ENCODE measurements around the gene MRPL33. TPM values are rescaled to one million over a fixed set of nuclear protein-coding genes. Genes with fewer than 3 reads are reported as not detected.

MRPL33 gene
- total RNA-seq, 1 donor, result 105 TPM

- TF ChIP-seq, protein P1, sequence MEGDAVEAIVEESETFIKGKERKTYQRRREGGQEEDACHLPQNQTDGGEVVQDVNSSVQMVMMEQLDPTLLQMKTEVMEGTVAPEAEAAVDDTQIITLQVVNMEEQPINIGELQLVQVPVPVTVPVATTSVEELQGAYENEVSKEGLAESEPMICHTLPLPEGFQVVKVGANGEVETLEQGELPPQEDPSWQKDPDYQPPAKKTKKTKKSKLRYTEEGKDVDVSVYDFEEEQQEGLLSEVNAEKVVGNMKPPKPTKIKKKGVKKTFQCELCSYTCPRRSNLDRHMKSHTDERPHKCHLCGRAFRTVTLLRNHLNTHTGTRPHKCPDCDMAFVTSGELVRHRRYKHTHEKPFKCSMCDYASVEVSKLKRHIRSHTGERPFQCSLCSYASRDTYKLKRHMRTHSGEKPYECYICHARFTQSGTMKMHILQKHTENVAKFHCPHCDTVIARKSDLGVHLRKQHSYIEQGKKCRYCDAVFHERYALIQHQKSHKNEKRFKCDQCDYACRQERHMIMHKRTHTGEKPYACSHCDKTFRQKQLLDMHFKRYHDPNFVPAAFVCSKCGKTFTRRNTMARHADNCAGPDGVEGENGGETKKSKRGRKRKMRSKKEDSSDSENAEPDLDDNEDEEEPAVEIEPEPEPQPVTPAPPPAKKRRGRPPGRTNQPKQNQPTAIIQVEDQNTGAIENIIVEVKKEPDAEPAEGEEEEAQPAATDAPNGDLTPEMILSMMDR (IDR thresholded peaks at IDR 0.05; ENCODE audit: extremely low read depth, low read depth, low read length), result no peak
- Histone ChIP-seq H3K4me2 (ENCODE audit: insufficient read depth, low read length) (no peak overlapping the region), H2AFZ (ENCODE audit: low read length) (peak overlapping the region; percentile 49), H4K20me1 (ENCODE audit: insufficient read depth, low read length) (no peaks in the 10 kb centered on the region), H3K79me2 (ENCODE audit: insufficient read depth, low read length) (no peaks in the 10 kb centered on the region), H3K27me3 (ENCODE audit: insufficient read depth, low read length) (no peaks in the 10 kb centered on the region), H3K36me3 (ENCODE audit: insufficient read depth, low read length) (no peaks in the 10 kb centered on the region), H3K9me3 (ENCODE audit: low read depth, low read length) (no peaks in the 10 kb centered on the region), H3K4me1 (ENCODE audit: insufficient read depth, low read length) (peaks cover 9% of the 10 kb centered on the region), H3K27ac (ENCODE audit: low read depth, low read length) (no peak overlapping the region), H3K4me3 (ENCODE audit: insufficient read depth, low read length) (no peak overlapping the region)
- DNase-seq (ENCODE audit: insufficient read length, low spot score, missing footprints), result no peak
Measured at GRCh38 chr2:27729198-27729597, 42.3 kb upstream of the MRPL33 start.

- DNase-seq (ENCODE audit: insufficient read length, low spot score, missing footprints), result no peak
- Histone ChIP-seq H3K9me3 (ENCODE audit: low read depth, low read length) (no peaks in the 10 kb centered on the region), H3K36me3 (ENCODE audit: insufficient read depth, low read length) (no peaks in the 10 kb centered on the region), H3K4me1 (ENCODE audit: insufficient read depth, low read length) (peaks cover 8% of the 10 kb centered on the region), H3K27ac (ENCODE audit: low read depth, low read length) (no peak overlapping the region), H3K27me3 (ENCODE audit: insufficient read depth, low read length) (no peaks in the 10 kb centered on the region), H3K79me2 (ENCODE audit: insufficient read depth, low read length) (no peaks in the 10 kb centered on the region), H3K4me2 (ENCODE audit: insufficient read depth, low read length) (no peak overlapping the region), H4K20me1 (ENCODE audit: insufficient read depth, low read length) (no peaks in the 10 kb centered on the region), H2AFZ (ENCODE audit: low read length) (no peak overlapping the region), H3K4me3 (ENCODE audit: insufficient read depth, low read length) (no peak overlapping the region)
- TF ChIP-seq, protein P1 (IDR thresholded peaks at IDR 0.05; ENCODE audit: extremely low read depth, low read depth, low read length), result no peak
Measured at GRCh38 chr2:27729614-27730013, 41.9 kb upstream of the MRPL33 start.

- H3K4me1 ChIP-seq (ENCODE audit: insufficient read depth, low read length), result peaks cover 9% of the 10 kb centered on the region
- H2AFZ ChIP-seq (ENCODE audit: low read length), result peak overlapping the region; percentile 9
- H3K79me2 ChIP-seq (ENCODE audit: insufficient read depth, low read length), result no peaks in the 10 kb centered on the region
- DNase-seq (ENCODE audit: insufficient read length, low spot score, missing footprints), result no peak
- no peak overlapping the region for H3K4me3 ChIP-seq (ENCODE audit: insufficient read depth, low read length)
- H3K27me3 ChIP-seq (ENCODE audit: insufficient read depth, low read length), result no peaks in the 10 kb centered on the region
- no peaks in the 10 kb centered on the region for H4K20me1 ChIP-seq (ENCODE audit: insufficient read depth, low read length)
- H3K4me2 ChIP-seq (ENCODE audit: insufficient read depth, low read length), result no peak overlapping the region
- H3K36me3 ChIP-seq (ENCODE audit: insufficient read depth, low read length), result no peaks in the 10 kb centered on the region
- H3K9me3 ChIP-seq (ENCODE audit: low read depth, low read length), result no peaks in the 10 kb centered on the region
- no peak overlapping the region for H3K27ac ChIP-seq (ENCODE audit: low read depth, low read length)
- TF ChIP-seq, protein P1 (IDR thresholded peaks at IDR 0.05; ENCODE audit: extremely low read depth, low read depth, low read length), result no peak
Measured at GRCh38 chr2:27730261-27730662, 41.3 kb upstream of the MRPL33 start.

- TF ChIP-seq, protein P1 (IDR thresholded peaks at IDR 0.05; ENCODE audit: extremely low read depth, low read depth, low read length), result no peak
- no peak for DNase-seq (ENCODE audit: insufficient read length, low spot score, missing footprints)
Measured at GRCh38 chr2:27730980-27731691, 40.4 kb upstream of the MRPL33 start.

More at GRCh38 chr2:27730980-27731691, 40.4 kb upstream of the MRPL33 start:
- H3K27me3 ChIP-seq (ENCODE audit: insufficient read depth, low read length), result no peaks in the 10 kb centered on the region
- H3K4me2 ChIP-seq (ENCODE audit: insufficient read depth, low read length), result no peak overlapping the region
- peaks cover 13% of the 10 kb centered on the region for H3K4me1 ChIP-seq (ENCODE audit: insufficient read depth, low read length)
- no peak overlapping the region for H3K4me3 ChIP-seq (ENCODE audit: insufficient read depth, low read length)
- no peaks in the 10 kb centered on the region for H4K20me1 ChIP-seq (ENCODE audit: insufficient read depth, low read length)
- H2AFZ ChIP-seq (ENCODE audit: low read length), result no peak overlapping the region
- no peaks in the 10 kb centered on the region for H3K36me3 ChIP-seq (ENCODE audit: insufficient read depth, low read length)
- no peaks in the 10 kb centered on the region for H3K9me3 ChIP-seq (ENCODE audit: low read depth, low read length)
- no peaks in the 10 kb centered on the region for H3K79me2 ChIP-seq (ENCODE audit: insufficient read depth, low read length)
- no peak overlapping the region for H3K27ac ChIP-seq (ENCODE audit: low read depth, low read length)
